HepG2 (cell line): ENCODE data around the gene SDR42E2. TPM values are rescaled to one million over a fixed set of nuclear protein-coding genes. Genes with fewer than 3 reads are reported as not detected.

ENCODE experiments used
- ATAC-seq: fragments of 200-7000 bp; cut with Tn5 transposase; 3 replicates; pipeline ENCODE4 v1.9.1; 2020; ENCODE audit warnings: mild to moderate bottlenecking, moderate library complexity
- BruUV-seq: library from RNA; stranded (reverse); fragments of 400-500 nt; replicated peaks from 2 replicates; lab custom pipeline; 2021; lab: Mats Ljungman, UMichigan
- CTCF ChIA-PET: fragments of 300-600 bp; formaldehyde crosslinking; extraction: SDS; loops from one replicate; lab custom pipeline; 2021; ENCODE audit warnings: low total read pairs, inconsistent platforms, low intra/inter-chr PET ratio; lab: Yijun Ruan, JAX
- POLR2A ChIA-PET: fragments of 350-600 bp; sonication (Branson Sonifier 250); formaldehyde crosslinking; loops from one replicate; lab custom pipeline; 2020; ENCODE audit warnings: antibody characterized with exemption, inconsistent platforms; lab: Yijun Ruan, JAX
- DNase-seq: peaks from one replicate; pipeline ENCODE4 v3.0.0-alpha.2; 2015; ENCODE audit warnings: low spot score
- FAIRE-seq: peaks from 3 replicates; lab custom pipeline; 2011; peaks lifted over from hg19 to GRCh38; lab: Jason Lieb, UNC
- H2AFZ ChIP-seq: one replicate; pipeline ENCODE4 v1.6.1; 2011; ENCODE audit warnings: low read length, inconsistent platforms
- H3K27ac ChIP-seq: fragments of 300-600 bp; 3 replicates; pipeline ENCODE4 v1.8.0; 2011; ENCODE audit warnings: mixed run types, mild to moderate bottlenecking, mixed read lengths, low read length, inconsistent platforms; ENCODE audit not compliant: insufficient read depth; ENCODE audit errors: extremely low read length
- H3K27me3 ChIP-seq, 2 experiments: fragments of 200-600 bp in 1 of 2; 2 replicates in 1 of 2; 3 replicates in 1 of 2; pipeline versions ENCODE4 v1.6.0 to v1.8.0; 2011; ENCODE audit warnings: low read length in 2 of 2, mild to moderate bottlenecking in 2 of 2, moderate library complexity in 2 of 2, inconsistent platforms in 1 of 2; ENCODE audit not compliant: insufficient read depth in 2 of 2, control insufficient read depth in 1 of 2
- H3K36me3 ChIP-seq, 2 experiments: fragments of 200-600 bp in 1 of 2; replicated peaks in 1 of 2; 2 replicates in 1 of 2; 3 replicates in 1 of 2; pipeline versions ENCODE4 v1.5.1 to v1.8.0; 2011; ENCODE audit warnings: low read length in 2 of 2, inconsistent platforms in 1 of 2; ENCODE audit not compliant: insufficient read depth in 2 of 2, control insufficient read depth in 1 of 2
- H3K4me1 ChIP-seq: 2 replicates; pipeline ENCODE4 v1.5.1; 2012; ENCODE audit warnings: low read length, inconsistent platforms; ENCODE audit not compliant: insufficient read depth
- H3K4me2 ChIP-seq: 2 replicates; pipeline ENCODE4 v1.6.0; 2011; ENCODE audit warnings: low read depth, low read length, inconsistent platforms
- H3K4me3 ChIP-seq, 3 experiments: fragments of 200-600 bp in 1 of 3; sonication (generic), shearing (Covaris generic) in 1 of 3; replicated peaks in 1 of 3; 2 replicates each; pipeline ENCODE4 v1.5.1; 2011 to 2016; ENCODE audit warnings: low read length in 3 of 3, inconsistent platforms in 2 of 3, low read depth in 2 of 3, mild to moderate bottlenecking in 2 of 3, control low read depth in 1 of 3, mixed read lengths in 1 of 3; ENCODE audit not compliant: insufficient read depth in 1 of 3
- H3K79me2 ChIP-seq: one replicate; pipeline ENCODE4 v1.6.1; 2011; ENCODE audit warnings: low read length, inconsistent platforms; ENCODE audit not compliant: insufficient read depth
- H3K9ac ChIP-seq: 2 replicates; pipeline ENCODE4 v1.6.0; 2011; ENCODE audit warnings: mild to moderate bottlenecking, low read depth, low read length, inconsistent platforms; ENCODE audit not compliant: insufficient read depth
- H3K9me3 ChIP-seq: 2 replicates; pipeline ENCODE4 v1.5.1; 2012; ENCODE audit warnings: mild to moderate bottlenecking, low read length
- H4K20me1 ChIP-seq: 2 replicates; pipeline ENCODE4 v1.6.0; 2011; ENCODE audit warnings: inconsistent platforms, mild to moderate bottlenecking, low read length, moderate library complexity; ENCODE audit not compliant: insufficient read depth
- LRRFIP1 ChIP-seq: sonication (generic); formaldehyde crosslinking; conservative IDR thresholded peaks from 2 replicates; pipeline ENCODE4 v1.4.0; 2020; ENCODE audit warnings: missing genetic modification reagents
- REST ChIP-seq, 2 experiments: IDR thresholded peaks; 2 replicates each; pipeline ENCODE4 v1.6.1; 2011 to 2012; ENCODE audit warnings: low read length in 2 of 2, borderline replicate concordance in 1 of 2, low read depth in 1 of 2, mild to moderate bottlenecking in 1 of 2, moderate library complexity in 1 of 2
- WGBS: methylation state at CpG from one replicate; pipeline ENCODE4 v1.1.6; 2017; ENCODE audit warnings: low lambda C conversion rate; 5-methylcytosine and 5-hydroxymethylcytosine counted together
- in situ Hi-C: cut with HindIII; loops from 2 replicates; pipeline ENCODE4 v1.10.0; 2017; ENCODE audit warnings: low pct_unique_long_range_greater_than_20kb; ENCODE audit not compliant: extremely low pct_ligation_motif_present
- intact Hi-C: fragments of 100-400 bp; cut with micrococcal nuclease; formaldehyde crosslinking; loops from one replicate; pipeline ENCODE4 v1.10.0; 2022; ENCODE audit not compliant: unreplicated experiment
- polyA plus RNA-seq, 8 experiments: library from polyadenylated mRNA; depleted of rRNA in 3 of 8; stranded (reverse) in 7 of 8; unstranded in 1 of 8; fragments of >200 nt; fragmentation: Illumina TruSeq in 4 of 8; extraction: Trizol in 4 of 8; gene quantifications; 2 replicates each; pipeline versions ENCODE4 v1.2.1 to v1.2.3, GENCODE V29; 2011 to 2016; ENCODE audit warnings: low read depth in 4 of 8, missing spikeins in 1 of 8, mixed read lengths in 1 of 8; ENCODE audit not compliant: insufficient read depth in 1 of 8
- total RNA-seq, 5 experiments: library from RNA; depleted of rRNA; stranded (reverse); fragments of >200 nt; fragmentation: Illumina TruSeq; extraction: Trizol; gene quantifications; 2 replicates each; pipeline ENCODE4 v1.2.3, GENCODE V29; 2016; ENCODE audit warnings: low read depth in 1 of 5

SDR42E2 gene
- total and polyA plus RNA-seq, 2 of the 13 experiments (the other 11 are each of a cell fraction or from before 2014, with no cell fraction given), result 0.05 to 0.11 TPM

GRCh38 chr16:22120440-22120839, 41.9 kb upstream of the SDR42E2 start:
- Histone ChIP-seq H3K79me2 (no peaks in the 10 kb centered on the region), H2AFZ (no peak overlapping the region), H3K9me3 (no peaks in the 10 kb centered on the region), H3K4me3 (no peak overlapping the region), H3K9ac (no peak overlapping the region), H3K4me2 (no peak overlapping the region), H3K27ac (no peak overlapping the region), H4K20me1 (no peaks in the 10 kb centered on the region), H3K27me3 (peaks cover 0 to 2% of the 10 kb centered on the region in 2 experiments; a peak in 1 of 5 replicates), H3K4me1 (no peaks in the 10 kb centered on the region), H3K36me3 (no peaks in the 10 kb centered on the region)
- DNase-seq (no peak), ATAC-seq (peak; percentile 33; the same call in 1 of the 3 replicates), FAIRE-seq (no peak)
- in situ Hi-C loops, result loop anchor here (5.0 kb wide), 1 partner anchor 67 kb away; no protein-coding TSS in a partner anchor
- ChIA-PET POLR2A (no interaction called here), CTCF (no interaction called here)
- no TSS peak for BruUV-seq
- TF ChIP-seq REST (IDR thresholded peaks at IDR 0.05; ENCODE audit: borderline replicate concordance in 1 of 2, low read depth in 1 of 2, low read length in 2 of 2) (peak in 1 of 2 experiments; percentile 43; a peak in 1 of 4 replicates), LRRFIP1 (CRISPR knock-in tag) (no peak)
- WGBS, result 2% methylated on average over 3 of the region's 3 CpGs
- intact Hi-C loops, result no loop called here
